ENCODE results near the gene CABLES2.

GRCh38 chr20:62357187-62357667 is 49.9 kb downstream of the CABLES2 start:
- no peak for TF ChIP-seq CTCF (IDR thresholded peaks at IDR 0.05)
- no peak for TF ChIP-seq POLR2A (IDR thresholded peaks at IDR 0.05)
